ENCODE measurements around the gene CERT1. TPM values are rescaled to one million over a fixed set of nuclear protein-coding genes. Genes with fewer than 3 reads are reported as not detected.

CERT1 gene
- total and polyA plus RNA-seq, 9 of the 15 experiments (the other 6 are each of a cell fraction or from before 2014, with no cell fraction given) = 3.4 to 24.7 (median 9.8) TPM

- TF ChIP-seq THAP7 (CRISPR knock-in tag; IDR thresholded peaks at IDR 0.05) (0 out of 2 replicates have a peak, but pooled peaks have one; percentile 43), UBTF (IDR thresholded peaks at IDR 0.05; ENCODE audit: borderline replicate concordance in 1 of 2, low read depth in 2 of 2, low read length in 2 of 2) (0 out of 4 replicates have a peak, but pooled peaks of 1 of the 2 experiments have one; percentile 13), PML (IDR thresholded peaks at IDR 0.05; ENCODE audit: low read length) (no peak), ZNF24 (IDR thresholded peaks at IDR 0.05) (no peak), POLR2A (conservative IDR thresholded peaks at IDR 0.05) (no peak), EWSR1 (IDR thresholded peaks at IDR 0.05; ENCODE audit: borderline replicate concordance, low read depth, partially characterized antibody) (no peak), ZNF277 (CRISPR knock-in tag; IDR thresholded peaks at IDR 0.05; ENCODE audit: borderline replicate concordance) (no peak), ZBTB40 (IDR thresholded peaks at IDR 0.05) (no peak), ZBTB40 (CRISPR knock-in tag; IDR thresholded peaks at IDR 0.05) (no peak), ZFX (CRISPR knock-in tag; IDR thresholded peaks at IDR 0.05) (peak; percentile 28; the same call in 1 of the 2 replicates), POLR2B (IDR thresholded peaks at IDR 0.05; ENCODE audit: low read depth, partially characterized antibody) (no peak), ZBTB26 (CRISPR knock-in tag; IDR thresholded peaks at IDR 0.05) (no peak), RBFOX2 (IDR thresholded peaks at IDR 0.05; ENCODE audit: low read depth, low read length) (peak; percentile 78)
These were observed 173.9 kb downstream of the CERT1 start (continued) for GRCh38 chr5:75337366-75338021.
